ENCODE results near the gene FTH1.

- TF ChIP-seq CTCF (IDR thresholded peaks at IDR 0.05 in 2 of 3, conservative IDR thresholded peaks at IDR 0.05 in 1 of 3; ENCODE audit: borderline replicate concordance in 1 of 3, insufficient read depth in 1 of 3, low read depth in 2 of 3, low read length in 2 of 3) (no peak), POLR2AphosphoS5 (IDR thresholded peaks at IDR 0.05; ENCODE audit: low read depth, low read length) (no peak), RAD21 (IDR thresholded peaks at IDR 0.05; ENCODE audit: low read depth) (no peak), CEBPB (IDR thresholded peaks at IDR 0.05; ENCODE audit: low read depth) (no peak), POLR2A (IDR thresholded peaks at IDR 0.05; ENCODE audit: borderline replicate concordance, extremely low read depth, insufficient read depth, insufficient read length) (no peak), SRF (IDR thresholded peaks at IDR 0.05; ENCODE audit: low read depth) (no peak), MAX (IDR thresholded peaks at IDR 0.05) (no peak), ZBTB33 (IDR thresholded peaks at IDR 0.05; ENCODE audit: extremely low read depth, insufficient replicate concordance, low read length) (no peak), EZH2 (IDR thresholded peaks at IDR 0.05) (no peak)
- TF ChIP-seq, protein P1, sequence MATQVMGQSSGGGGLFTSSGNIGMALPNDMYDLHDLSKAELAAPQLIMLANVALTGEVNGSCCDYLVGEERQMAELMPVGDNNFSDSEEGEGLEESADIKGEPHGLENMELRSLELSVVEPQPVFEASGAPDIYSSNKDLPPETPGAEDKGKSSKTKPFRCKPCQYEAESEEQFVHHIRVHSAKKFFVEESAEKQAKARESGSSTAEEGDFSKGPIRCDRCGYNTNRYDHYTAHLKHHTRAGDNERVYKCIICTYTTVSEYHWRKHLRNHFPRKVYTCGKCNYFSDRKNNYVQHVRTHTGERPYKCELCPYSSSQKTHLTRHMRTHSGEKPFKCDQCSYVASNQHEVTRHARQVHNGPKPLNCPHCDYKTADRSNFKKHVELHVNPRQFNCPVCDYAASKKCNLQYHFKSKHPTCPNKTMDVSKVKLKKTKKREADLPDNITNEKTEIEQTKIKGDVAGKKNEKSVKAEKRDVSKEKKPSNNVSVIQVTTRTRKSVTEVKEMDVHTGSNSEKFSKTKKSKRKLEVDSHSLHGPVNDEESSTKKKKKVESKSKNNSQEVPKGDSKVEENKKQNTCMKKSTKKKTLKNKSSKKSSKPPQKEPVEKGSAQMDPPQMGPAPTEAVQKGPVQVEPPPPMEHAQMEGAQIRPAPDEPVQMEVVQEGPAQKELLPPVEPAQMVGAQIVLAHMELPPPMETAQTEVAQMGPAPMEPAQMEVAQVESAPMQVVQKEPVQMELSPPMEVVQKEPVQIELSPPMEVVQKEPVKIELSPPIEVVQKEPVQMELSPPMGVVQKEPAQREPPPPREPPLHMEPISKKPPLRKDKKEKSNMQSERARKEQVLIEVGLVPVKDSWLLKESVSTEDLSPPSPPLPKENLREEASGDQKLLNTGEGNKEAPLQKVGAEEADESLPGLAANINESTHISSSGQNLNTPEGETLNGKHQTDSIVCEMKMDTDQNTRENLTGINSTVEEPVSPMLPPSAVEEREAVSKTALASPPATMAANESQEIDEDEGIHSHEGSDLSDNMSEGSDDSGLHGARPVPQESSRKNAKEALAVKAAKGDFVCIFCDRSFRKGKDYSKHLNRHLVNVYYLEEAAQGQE (IDR thresholded peaks at IDR 0.05; ENCODE audit: low read depth) = no peak
These were observed 6.9 kb downstream of the FTH1 start for GRCh38 chr11:61960532-61960931.
